ENCODE results near the gene NEURL3.
"Not testable (repeated sequence)": the region's sequence is repeated elsewhere in the genome, so short reads cannot be mapped to it uniquely, and the experiment has no call there.

Gene NEURL3

GRCh38 chr2:96470636-96471035 lies 34.5 kb downstream of the NEURL3 start:
- no peak for DNase-seq (ENCODE audit: low spot score)
- no peak; the same call in 1 of the 2 replicates for TF ChIP-seq CTCF (conservative IDR thresholded peaks at IDR 0.05; ENCODE audit: low read depth)
- ChIA-PET CTCF (no interaction called here), POLR2A (ENCODE audit: low non-redundant PET) (no interaction called here)
- no peak overlapping the region for H3K27ac ChIP-seq

GRCh38 chr2:96470109-96470508 lies 35.0 kb downstream of the NEURL3 start:
- ChIA-PET CTCF (no interaction called here), POLR2A (ENCODE audit: low non-redundant PET) (no interaction called here)
- TF ChIP-seq CTCF (conservative IDR thresholded peaks at IDR 0.05; ENCODE audit: low read depth), result no peak

GRCh38 chr2:96468904-96469303 lies 36.3 kb downstream of the NEURL3 start:
- no peak for DNase-seq (ENCODE audit: low spot score)

More at GRCh38 chr2:96470109-96470508, 35.0 kb downstream of the NEURL3 start:
- DNase-seq (ENCODE audit: low spot score), result no peak
- no peak overlapping the region for H3K27ac ChIP-seq

GRCh38 chr2:96464651-96465050 lies 40.5 kb downstream of the NEURL3 start:
- H3K27ac ChIP-seq, result no peak overlapping the region
- no peak for DNase-seq (ENCODE audit: low spot score)
- ChIA-PET POLR2A (ENCODE audit: low non-redundant PET) (no interaction called here), CTCF (no interaction called here)
- no peak for TF ChIP-seq CTCF (conservative IDR thresholded peaks at IDR 0.05; ENCODE audit: low read depth)

More at GRCh38 chr2:96468904-96469303, 36.3 kb downstream of the NEURL3 start:
- CTCF ChIA-PET, result no interaction called here
- no peak overlapping the region for H3K27ac ChIP-seq
- POLR2A ChIA-PET (ENCODE audit: low non-redundant PET), result no interaction called here
- no peak for TF ChIP-seq CTCF (conservative IDR thresholded peaks at IDR 0.05; ENCODE audit: low read depth)

GRCh38 chr2:96464061-96464460 lies 41.1 kb downstream of the NEURL3 start:
- DNase-seq (ENCODE audit: low spot score), result no peak
- TF ChIP-seq CTCF (conservative IDR thresholded peaks at IDR 0.05; ENCODE audit: low read depth), result no peak
- ChIA-PET CTCF (no interaction called here), POLR2A (ENCODE audit: low non-redundant PET) (no interaction called here)
- H3K27ac ChIP-seq, result no peak overlapping the region

- ChIA-PET CTCF (no interaction called here), POLR2A (ENCODE audit: low non-redundant PET) (no interaction called here)
- H3K27ac ChIP-seq, result no peak overlapping the region
- no peak for TF ChIP-seq CTCF (conservative IDR thresholded peaks at IDR 0.05; ENCODE audit: low read depth)
- DNase-seq (ENCODE audit: low spot score), result no peak
Measured at GRCh38 chr2:96463119-96463518, 42.0 kb downstream of the NEURL3 start.

GRCh38 chr2:96461616-96462015 lies 43.5 kb downstream of the NEURL3 start:
- POLR2A ChIA-PET (ENCODE audit: low non-redundant PET); CTCF ChIA-PET; H3K27ac ChIP-seq; DNase-seq (ENCODE audit: low spot score): not testable (repeated sequence)
